Nephron progenitor cell (in vitro differentiated cells): Measurements from ENCODE around the gene KIF26A.
"Not testable (repeated sequence)": the region's sequence is repeated elsewhere in the genome, so short reads cannot be mapped to it uniquely, and the experiment has no call there.

ENCODE experiments used
- DNase-seq: peaks from one replicate; pipeline ENCODE4 v3.0.0; 2021
- H3K27ac Mint-ChIP-seq: 2 replicates; pipeline ENCODE4 v1.8.0; 2021; ENCODE audit warnings: mild to moderate bottlenecking, moderate library complexity, mixed read lengths
- H3K27me3 Mint-ChIP-seq: 2 replicates; pipeline ENCODE4 v1.8.0; 2021; ENCODE audit warnings: mild to moderate bottlenecking, low read depth, mixed read lengths; ENCODE audit not compliant: poor library complexity
- H3K36me3 Mint-ChIP-seq: 2 replicates; pipeline ENCODE4 v1.8.0; 2021; ENCODE audit warnings: low read depth, mixed read lengths
- H3K4me1 Mint-ChIP-seq: 2 replicates; pipeline ENCODE4 v1.8.0; 2021; ENCODE audit warnings: mixed read lengths
- H3K4me3 Mint-ChIP-seq: 2 replicates; pipeline ENCODE4 v1.8.0; 2021; ENCODE audit warnings: mild to moderate bottlenecking, moderate library complexity, mixed read lengths
- H3K9me3 Mint-ChIP-seq: 2 replicates; pipeline ENCODE4 v1.8.0; 2021; ENCODE audit warnings: mild to moderate bottlenecking, moderate library complexity, mixed read lengths
- TF ChIP-seq, protein P1 (sequence below): fragments of 200-600 bp; sonication (generic); IDR thresholded peaks from 2 replicates; pipeline ENCODE4 v1.5.0; 2021; ENCODE audit warnings: antibody characterized with exemption

Gene KIF26A

DNA sequence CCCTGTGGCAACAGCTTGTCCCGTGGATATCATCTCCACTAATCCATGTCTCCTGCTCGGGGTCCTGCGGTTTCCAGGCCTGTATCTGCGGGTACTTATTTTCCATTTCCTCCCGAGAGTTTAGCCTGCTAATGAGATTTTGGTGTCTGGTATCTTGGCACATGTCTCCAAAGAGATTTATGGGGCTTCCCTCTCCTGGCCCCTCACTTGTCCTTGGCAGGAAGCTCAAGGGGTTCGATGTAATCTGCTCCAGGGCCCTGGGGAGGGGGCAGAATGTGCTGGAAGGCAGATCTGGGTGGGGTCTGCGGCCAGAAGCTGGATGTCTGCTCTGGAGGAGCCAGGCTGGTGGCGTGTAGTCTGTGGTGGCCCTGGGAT is 85.7 kb downstream of the KIF26A start:
- Mint-ChIP-seq H3K4me3 (peak overlapping the region; percentile 70), H3K4me1 (peaks cover 49% of the 10 kb centered on the region), H3K9me3 (peaks cover 13% of the 10 kb centered on the region), H3K27me3 (peaks cover 59% of the 10 kb centered on the region), H3K27ac (no peak overlapping the region), H3K36me3 (no peaks in the 10 kb centered on the region)
- TF ChIP-seq, protein P1, sequence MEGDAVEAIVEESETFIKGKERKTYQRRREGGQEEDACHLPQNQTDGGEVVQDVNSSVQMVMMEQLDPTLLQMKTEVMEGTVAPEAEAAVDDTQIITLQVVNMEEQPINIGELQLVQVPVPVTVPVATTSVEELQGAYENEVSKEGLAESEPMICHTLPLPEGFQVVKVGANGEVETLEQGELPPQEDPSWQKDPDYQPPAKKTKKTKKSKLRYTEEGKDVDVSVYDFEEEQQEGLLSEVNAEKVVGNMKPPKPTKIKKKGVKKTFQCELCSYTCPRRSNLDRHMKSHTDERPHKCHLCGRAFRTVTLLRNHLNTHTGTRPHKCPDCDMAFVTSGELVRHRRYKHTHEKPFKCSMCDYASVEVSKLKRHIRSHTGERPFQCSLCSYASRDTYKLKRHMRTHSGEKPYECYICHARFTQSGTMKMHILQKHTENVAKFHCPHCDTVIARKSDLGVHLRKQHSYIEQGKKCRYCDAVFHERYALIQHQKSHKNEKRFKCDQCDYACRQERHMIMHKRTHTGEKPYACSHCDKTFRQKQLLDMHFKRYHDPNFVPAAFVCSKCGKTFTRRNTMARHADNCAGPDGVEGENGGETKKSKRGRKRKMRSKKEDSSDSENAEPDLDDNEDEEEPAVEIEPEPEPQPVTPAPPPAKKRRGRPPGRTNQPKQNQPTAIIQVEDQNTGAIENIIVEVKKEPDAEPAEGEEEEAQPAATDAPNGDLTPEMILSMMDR: no peak
- DNase-seq: no peak

DNA sequence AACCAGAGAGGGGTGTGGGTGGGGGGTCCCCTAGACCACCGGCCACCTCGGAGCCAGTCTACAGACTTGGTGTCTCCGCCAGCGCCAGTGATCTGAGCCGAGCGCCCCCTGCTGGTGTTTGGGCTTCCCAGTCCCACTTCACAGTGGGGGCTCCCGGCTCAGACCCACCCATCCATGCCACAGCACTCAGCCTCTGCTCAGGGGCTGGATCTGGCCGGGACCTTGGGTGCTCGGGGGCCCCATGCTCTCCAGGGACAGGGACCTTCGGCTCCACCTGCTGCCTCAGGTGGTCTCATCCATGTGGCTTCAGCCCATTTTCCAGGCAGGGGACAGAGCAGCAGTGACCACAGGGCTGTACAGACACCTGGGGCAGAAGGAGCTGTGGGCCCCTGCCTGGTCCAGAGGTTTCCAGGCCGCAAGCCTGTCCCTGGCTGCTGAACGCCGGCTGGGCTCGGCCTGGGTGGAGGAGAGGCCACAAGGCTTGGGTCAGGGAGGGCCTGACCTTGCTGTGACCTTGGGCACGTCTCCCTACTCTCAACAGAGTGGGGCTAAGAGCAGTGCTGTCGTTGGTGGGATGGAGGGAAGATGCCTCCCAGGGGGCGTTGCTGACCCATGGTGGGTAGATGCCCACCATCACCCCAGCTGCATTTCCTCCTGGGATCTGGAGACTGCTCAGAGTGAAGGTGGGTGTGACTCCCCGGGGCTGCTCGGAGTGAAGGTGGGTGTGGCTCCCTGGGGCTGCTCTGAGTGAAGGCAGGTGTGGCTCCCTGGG is 86.3 kb downstream of the KIF26A start:
- TF ChIP-seq, protein P1: peak; percentile 65
- H3K4me1 Mint-ChIP-seq: peaks cover 48% of the 10 kb centered on the region
- peaks cover 53% of the 10 kb centered on the region for H3K27me3 Mint-ChIP-seq
- no peak overlapping the region for H3K27ac Mint-ChIP-seq
- no peak overlapping the region for H3K4me3 Mint-ChIP-seq
- H3K36me3 Mint-ChIP-seq: no peaks in the 10 kb centered on the region
- H3K9me3 Mint-ChIP-seq: peaks cover 13% of the 10 kb centered on the region
- DNase-seq: peak; percentile 75

DNA sequence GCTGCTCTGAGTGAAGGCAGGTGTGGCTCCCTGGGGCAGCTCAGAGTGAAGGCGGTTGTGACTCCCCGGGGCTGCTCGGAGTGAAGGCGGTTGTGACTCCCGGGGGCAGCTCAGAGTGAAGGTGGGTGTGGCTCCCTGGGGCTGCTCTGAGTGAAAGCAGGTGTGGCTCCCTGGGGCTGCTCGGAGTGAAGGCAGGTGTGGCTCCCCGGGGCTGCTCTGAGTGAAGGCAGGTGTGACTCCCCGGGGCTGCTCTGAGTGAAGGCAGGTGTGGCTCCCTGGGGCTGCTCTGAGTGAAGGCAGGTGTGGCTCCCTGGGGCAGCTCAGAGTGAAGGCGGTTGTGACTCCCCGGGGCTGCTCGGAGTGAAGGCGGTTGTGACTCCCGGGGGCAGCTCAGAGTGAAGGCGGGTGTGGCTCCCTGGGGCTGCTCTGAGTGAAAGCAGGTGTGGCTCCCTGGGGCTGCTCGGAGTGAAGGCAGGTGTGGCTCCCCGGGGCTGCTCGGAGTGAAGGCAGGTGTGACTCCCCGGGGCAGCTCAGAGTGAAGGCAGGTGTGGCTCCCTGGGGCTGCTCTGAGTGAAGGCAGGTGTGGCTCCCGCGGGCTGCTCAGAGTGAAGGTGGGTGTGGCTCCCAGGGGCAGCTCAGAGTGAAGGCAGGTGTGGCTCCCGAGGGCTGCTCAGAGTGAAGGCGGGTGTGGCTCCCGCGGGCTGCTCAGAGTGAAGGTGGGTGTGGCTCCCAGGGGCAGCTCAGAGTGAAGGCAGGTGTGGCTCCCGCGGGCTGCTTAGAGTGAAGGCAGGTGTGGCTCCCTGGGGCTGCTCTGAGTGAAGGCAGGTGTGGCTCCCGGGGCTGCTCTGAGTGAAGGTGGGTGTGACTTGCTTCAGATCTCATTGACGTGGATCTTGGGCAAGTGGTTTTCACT is 87.1 kb downstream of the KIF26A start:
- DNase-seq, H3K4me3 Mint-ChIP-seq, H3K36me3 Mint-ChIP-seq, H3K27ac Mint-ChIP-seq: not testable (repeated sequence)
- Mint-ChIP-seq H3K9me3 (peaks cover 17% of the 10 kb centered on the region), H3K27me3 (peaks cover 49% of the 10 kb centered on the region), H3K4me1 (peaks cover 48% of the 10 kb centered on the region)

DNA sequence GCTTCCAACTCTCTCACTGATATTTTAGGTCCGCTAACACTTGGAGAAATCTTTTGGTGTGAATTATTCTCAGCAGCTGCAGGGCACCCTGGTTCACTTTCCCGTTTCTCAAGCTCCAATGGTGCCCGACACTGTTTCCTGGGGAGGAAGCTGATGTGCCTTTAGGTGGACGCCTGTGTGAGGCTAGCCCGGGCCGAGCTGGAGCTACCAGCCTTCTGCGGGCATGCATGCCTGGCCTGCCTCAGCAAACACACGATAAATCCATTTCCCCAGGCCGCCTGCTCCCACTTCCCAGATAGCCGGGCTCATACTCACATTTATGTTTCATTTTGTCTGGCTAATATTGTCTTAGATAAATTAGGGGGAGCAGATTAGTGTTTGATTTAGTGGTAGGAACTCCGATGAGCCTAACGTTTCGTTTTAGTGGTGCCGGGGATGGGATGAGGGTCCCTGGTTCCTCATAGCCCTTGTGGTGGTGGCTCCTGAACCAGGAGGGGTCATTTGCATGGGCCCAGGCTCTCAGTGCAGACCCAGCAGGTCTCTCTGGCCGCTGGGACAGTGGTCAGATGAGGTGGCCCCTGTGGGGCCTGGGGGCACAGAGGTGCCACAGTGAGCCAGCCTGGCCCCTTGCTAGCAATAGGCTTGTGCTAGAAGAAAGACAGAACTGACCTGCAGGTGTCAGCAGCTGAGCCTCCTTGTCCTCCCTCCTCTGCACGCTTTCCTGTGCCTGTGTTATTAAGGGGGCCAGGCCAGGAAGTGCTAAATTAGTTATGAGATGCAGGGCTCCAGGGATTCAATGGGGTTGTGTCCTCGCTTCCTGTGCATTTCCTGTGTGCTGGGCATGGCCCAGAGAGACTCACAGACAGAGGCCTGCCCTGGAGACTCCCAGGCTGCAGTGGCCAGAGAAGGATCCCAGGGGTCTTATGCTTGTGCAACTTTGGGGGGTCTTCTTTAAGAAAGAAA is 88.3 kb downstream of the KIF26A start:
- Mint-ChIP-seq H3K4me1 (peaks cover 51% of the 10 kb centered on the region), H3K27me3 (peaks cover 41% of the 10 kb centered on the region), H3K27ac (no peak overlapping the region), H3K36me3 (no peaks in the 10 kb centered on the region), H3K9me3 (peaks cover 19% of the 10 kb centered on the region), H3K4me3 (no peak overlapping the region)
- no peak for DNase-seq
- TF ChIP-seq, protein P1: no peak

DNA sequence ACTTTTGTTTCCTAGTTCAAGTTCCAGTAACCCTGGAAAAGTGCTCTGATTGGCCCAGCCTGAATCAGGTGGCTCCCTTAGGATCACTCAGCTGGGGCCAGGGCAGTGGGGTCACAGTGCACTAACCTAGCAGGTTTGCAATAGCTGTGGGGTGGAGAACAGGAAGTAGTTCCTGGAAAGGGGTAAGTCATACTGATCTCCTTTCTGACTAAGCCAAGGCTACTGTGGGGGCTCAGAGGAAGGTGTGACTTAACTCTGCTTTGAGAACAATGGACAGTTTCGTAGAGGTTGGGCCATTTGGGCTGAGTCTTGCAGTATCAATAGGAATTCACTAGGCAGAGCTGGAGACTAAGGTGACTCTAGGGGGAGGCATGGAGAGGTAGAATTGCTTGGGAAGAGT is 89.4 kb downstream of the KIF26A start:
- peaks cover 46% of the 10 kb centered on the region for H3K4me1 Mint-ChIP-seq
- no peak for DNase-seq
- no peak overlapping the region for H3K27ac Mint-ChIP-seq

More for the DNA sequence above, 89.4 kb downstream of the KIF26A start:
- peaks cover 32% of the 10 kb centered on the region for H3K27me3 Mint-ChIP-seq
- TF ChIP-seq, protein P1: no peak
- peaks cover 19% of the 10 kb centered on the region for H3K9me3 Mint-ChIP-seq
- H3K36me3 Mint-ChIP-seq: no peaks in the 10 kb centered on the region
- no peak overlapping the region for H3K4me3 Mint-ChIP-seq
